Adrenal gland (tissue), 5 donors: ENCODE data around the gene DRC7.

Source experiments
- CTCF ChIP-seq, 6 experiments: fragments of 450-650 bp in 4 of 6; fragments of 200-600 bp in 2 of 6; sonication (generic) in 1 of 6; IDR thresholded peaks; 1 replicate in 5 of 6; 2 replicates in 1 of 6; pipeline versions ENCODE4 v1.5.1 to v1.8.0; 2016 to 2021; ENCODE audit warnings: antibody characterized with exemption in 6 of 6, mild to moderate bottlenecking in 2 of 6, moderate library complexity in 1 of 6
- POLR2A ChIP-seq, 2 donors: fragments of 450-650 bp; IDR thresholded peaks; one replicate each; pipeline ENCODE4 v1.6.1; 2017; ENCODE audit warnings: antibody characterized with exemption in 2 of 2, mild to moderate bottlenecking in 2 of 2, moderate library complexity in 1 of 2
- donor health status: DM: no; HTN: no; CAD: no.

- no peak for TF ChIP-seq CTCF (IDR thresholded peaks at IDR 0.05)
- TF ChIP-seq POLR2A (IDR thresholded peaks at IDR 0.05), result no peak
Measured at GRCh38 chr16:57744642-57744903, 50.0 kb downstream of the DRC7 start.
